Fibroblast of lung (primary cell): Measurements from ENCODE around the gene IZUMO3. TPM values are rescaled to one million over a fixed set of nuclear protein-coding genes. Genes with fewer than 3 reads are reported as not detected.

Source experiments
- DNase-seq, 2 donors: peaks; one replicate each; pipeline versions ENCODE4 v3.0.0 to v3.0.0-alpha.2; 2010; ENCODE audit warnings: low read depth in 2 of 2
- H2AFZ ChIP-seq: 2 replicates; pipeline ENCODE4 v1.5.1; 2012; ENCODE audit warnings: low read length, control low read depth, inconsistent platforms
- H3K27ac ChIP-seq: 2 replicates; pipeline ENCODE4 v1.5.1; 2011; ENCODE audit warnings: low read length, control low read depth; ENCODE audit not compliant: insufficient read depth
- H3K27me3 ChIP-seq: 2 replicates; pipeline ENCODE4 v1.5.1; 2011; ENCODE audit warnings: mild to moderate bottlenecking, low read length; ENCODE audit not compliant: control insufficient read depth, insufficient read depth
- H3K36me3 ChIP-seq: 2 replicates; pipeline ENCODE4 v1.5.1; 2011; ENCODE audit warnings: low read length; ENCODE audit not compliant: control insufficient read depth, insufficient read depth
- H3K4me1 ChIP-seq: 2 replicates; pipeline ENCODE4 v1.5.1; 2011; ENCODE audit warnings: low read length; ENCODE audit not compliant: control insufficient read depth, insufficient read depth; ENCODE audit errors: extremely low read depth
- H3K4me2 ChIP-seq: 2 replicates; pipeline ENCODE4 v1.5.1; 2011; ENCODE audit warnings: low read length, control low read depth; ENCODE audit not compliant: insufficient read depth; ENCODE audit errors: extremely low read depth
- H3K4me3 ChIP-seq, 4 experiments: fragments of 200-600 bp in 1 of 4; sonication (generic) in 1 of 4; replicated peaks in 1 of 4; 2 replicates each; pipeline ENCODE4 v1.5.1; 2011 to 2016; ENCODE audit warnings: low read length in 4 of 4, low read depth in 3 of 4, mild to moderate bottlenecking in 3 of 4, control low read depth in 2 of 4, inconsistent platforms in 1 of 4, mixed read lengths in 1 of 4; ENCODE audit not compliant: insufficient read depth in 1 of 4; ENCODE audit errors: control extremely low read depth in 1 of 4
- H3K79me2 ChIP-seq: 2 replicates; pipeline ENCODE4 v1.5.1; 2012; ENCODE audit warnings: mild to moderate bottlenecking, low read length, inconsistent platforms; ENCODE audit not compliant: control insufficient read depth, insufficient read depth
- H3K9ac ChIP-seq: 2 replicates; pipeline ENCODE4 v1.5.1; 2011; ENCODE audit warnings: mild to moderate bottlenecking, low read length, control low read depth; ENCODE audit not compliant: insufficient read depth
- H3K9me3 ChIP-seq: 2 replicates; pipeline ENCODE4 v1.5.1; 2012; ENCODE audit warnings: low read depth, low read length; ENCODE audit not compliant: control insufficient read depth, insufficient read depth
- H4K20me1 ChIP-seq: 2 replicates; pipeline ENCODE4 v1.5.1; 2011; ENCODE audit warnings: low read length; ENCODE audit not compliant: control insufficient read depth, insufficient read depth; ENCODE audit errors: extremely low read depth
- EZH2 ChIP-seq: IDR thresholded peaks from 2 replicates; pipeline ENCODE4 v1.5.1; 2012; ENCODE audit warnings: low read length, control low read depth, mild to moderate bottlenecking; ENCODE audit errors: missing control alignments
- polyA plus RNA-seq, 2 donors: library from polyadenylated mRNA; depleted of rRNA in 1 of 2; stranded (reverse) in 1 of 2; unstranded in 1 of 2; fragments of >200 nt; gene quantifications; 2 replicates each; pipeline ENCODE4 v1.2.1, GENCODE V29; 2011 to 2012; ENCODE audit warnings: missing spikeins in 1 of 2
- total RNA-seq: library from RNA; depleted of rRNA; stranded (reverse); fragments of >200 nt; gene quantifications from 2 replicates; pipeline ENCODE4 v1.2.1, GENCODE V29; 2014
- TF ChIP-seq, protein P1 (sequence below), 2 donors: IDR thresholded peaks in 1 of 2; conservative IDR thresholded peaks in 1 of 2; 1 replicate in 1 of 2; 2 replicates in 1 of 2; pipeline ENCODE4 v1.5.1; 2011 to 2012; ENCODE audit warnings: low read length in 2 of 2, control low read depth in 1 of 2, inconsistent platforms in 1 of 2, low read depth in 1 of 2, mild to moderate bottlenecking in 1 of 2

The IZUMO3 gene
- total and polyA plus RNA-seq, 2 donors (not counting 1 experiment from before 2014, with no cell fraction given), result not detected

DNA sequence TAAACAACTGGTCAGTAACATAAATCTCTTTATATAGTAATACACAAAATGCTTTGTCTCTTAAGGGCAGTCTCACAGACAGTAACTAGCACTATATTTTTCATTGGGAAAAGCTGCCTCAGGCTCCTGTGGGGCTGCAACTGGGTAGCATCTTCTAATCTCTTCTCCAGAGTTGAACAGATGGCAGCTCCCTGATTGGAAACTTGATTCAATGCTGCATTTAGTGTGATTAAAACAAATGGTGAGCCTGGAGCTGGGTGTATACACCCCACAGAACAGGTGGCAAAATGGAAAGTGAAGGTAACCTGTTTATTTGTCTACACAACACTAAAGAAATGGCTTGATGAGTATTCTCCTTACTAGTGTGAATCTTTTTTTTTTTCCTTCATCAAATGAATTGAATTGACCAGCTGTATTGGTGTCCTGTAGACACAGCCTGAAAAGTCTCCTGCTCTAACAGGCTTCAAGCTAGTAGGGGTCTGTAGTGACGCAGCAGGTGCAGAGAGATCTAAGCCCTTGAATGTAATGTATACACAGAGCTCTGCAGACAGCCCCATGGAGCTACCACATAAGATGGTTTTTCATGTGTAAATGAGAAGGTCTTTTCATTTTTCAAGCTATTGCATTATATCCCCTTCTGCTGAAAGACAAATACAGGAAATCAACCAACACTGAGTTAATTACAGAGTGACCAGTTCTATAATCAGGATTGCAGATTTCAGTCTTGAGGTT lies 43.3 kb downstream of the IZUMO3 start:
- no peak overlapping the region for H3K4me2 ChIP-seq
- H3K9ac ChIP-seq, result no peak overlapping the region
- H2AFZ ChIP-seq, result no peak overlapping the region
- DNase-seq, result no peak
- no peaks in the 10 kb centered on the region for H3K4me1 ChIP-seq
- H4K20me1 ChIP-seq, result no peaks in the 10 kb centered on the region
- TF ChIP-seq EZH2, result no peak
- TF ChIP-seq, protein P1, sequence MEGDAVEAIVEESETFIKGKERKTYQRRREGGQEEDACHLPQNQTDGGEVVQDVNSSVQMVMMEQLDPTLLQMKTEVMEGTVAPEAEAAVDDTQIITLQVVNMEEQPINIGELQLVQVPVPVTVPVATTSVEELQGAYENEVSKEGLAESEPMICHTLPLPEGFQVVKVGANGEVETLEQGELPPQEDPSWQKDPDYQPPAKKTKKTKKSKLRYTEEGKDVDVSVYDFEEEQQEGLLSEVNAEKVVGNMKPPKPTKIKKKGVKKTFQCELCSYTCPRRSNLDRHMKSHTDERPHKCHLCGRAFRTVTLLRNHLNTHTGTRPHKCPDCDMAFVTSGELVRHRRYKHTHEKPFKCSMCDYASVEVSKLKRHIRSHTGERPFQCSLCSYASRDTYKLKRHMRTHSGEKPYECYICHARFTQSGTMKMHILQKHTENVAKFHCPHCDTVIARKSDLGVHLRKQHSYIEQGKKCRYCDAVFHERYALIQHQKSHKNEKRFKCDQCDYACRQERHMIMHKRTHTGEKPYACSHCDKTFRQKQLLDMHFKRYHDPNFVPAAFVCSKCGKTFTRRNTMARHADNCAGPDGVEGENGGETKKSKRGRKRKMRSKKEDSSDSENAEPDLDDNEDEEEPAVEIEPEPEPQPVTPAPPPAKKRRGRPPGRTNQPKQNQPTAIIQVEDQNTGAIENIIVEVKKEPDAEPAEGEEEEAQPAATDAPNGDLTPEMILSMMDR (conservative IDR thresholded peaks at IDR 0.05 in 1 of 2, IDR thresholded peaks at IDR 0.05 in 1 of 2; ENCODE audit: low read depth in 1 of 2, low read length in 2 of 2), result no peak
- H3K36me3 ChIP-seq, result no peaks in the 10 kb centered on the region
- no peak overlapping the region for H3K4me3 ChIP-seq
- no peaks in the 10 kb centered on the region for H3K79me2 ChIP-seq
- H3K27ac ChIP-seq, result no peak overlapping the region
- H3K9me3 ChIP-seq, result no peaks in the 10 kb centered on the region
- H3K27me3 ChIP-seq, result no peaks in the 10 kb centered on the region

DNA sequence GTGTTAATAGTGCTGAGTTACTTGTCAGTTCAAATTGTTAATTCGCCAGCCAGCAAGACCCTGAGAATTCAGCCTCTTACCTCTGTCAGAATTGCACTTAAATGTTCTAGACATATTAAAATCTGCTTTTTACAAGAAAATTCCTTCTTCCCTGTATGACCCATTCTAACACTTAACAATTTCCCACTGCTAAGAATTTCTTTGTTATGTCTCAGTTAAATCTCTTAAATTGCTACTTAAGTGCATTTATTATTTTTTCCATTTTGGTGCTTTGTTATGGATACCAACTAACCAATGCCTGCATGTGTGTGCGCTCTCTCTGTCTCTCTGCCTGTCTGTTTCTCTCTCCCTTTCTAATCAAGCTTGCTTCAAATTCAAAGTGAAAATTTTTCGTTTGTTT lies 44.9 kb downstream of the IZUMO3 start:
- no peak overlapping the region for H3K4me2 ChIP-seq
- no peaks in the 10 kb centered on the region for H3K79me2 ChIP-seq
- H3K9ac ChIP-seq, result no peak overlapping the region
- H4K20me1 ChIP-seq, result no peaks in the 10 kb centered on the region
- H3K9me3 ChIP-seq, result no peaks in the 10 kb centered on the region
- TF ChIP-seq EZH2, result no peak
- TF ChIP-seq, protein P1 (conservative IDR thresholded peaks at IDR 0.05 in 1 of 2, IDR thresholded peaks at IDR 0.05 in 1 of 2; ENCODE audit: low read depth in 1 of 2, low read length in 2 of 2), result no peak
- H2AFZ ChIP-seq, result no peak overlapping the region
- H3K27ac ChIP-seq, result no peak overlapping the region
- no peaks in the 10 kb centered on the region for H3K4me1 ChIP-seq
- H3K27me3 ChIP-seq, result no peaks in the 10 kb centered on the region
- no peak overlapping the region for H3K4me3 ChIP-seq
- no peak for DNase-seq
- H3K36me3 ChIP-seq, result no peaks in the 10 kb centered on the region

DNA sequence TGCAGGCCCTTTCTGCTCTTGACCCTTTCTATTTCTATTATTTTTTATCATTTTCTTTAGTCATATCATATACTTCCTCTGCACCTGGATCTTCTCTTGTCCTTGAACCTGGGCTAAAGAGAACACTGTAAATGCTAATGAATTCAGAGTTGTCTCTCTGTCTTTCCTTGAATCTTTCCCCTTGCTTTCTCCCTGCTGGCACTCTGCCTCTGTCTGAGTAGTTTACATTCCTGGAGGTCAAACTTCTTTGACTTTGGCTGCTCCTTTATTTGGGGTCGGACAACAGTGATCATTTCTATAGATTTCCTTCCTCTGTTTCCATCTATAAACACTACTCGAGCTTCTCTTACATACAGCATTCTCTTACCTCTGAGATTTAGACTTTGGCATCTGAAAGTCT lies 47.1 kb downstream of the IZUMO3 start:
- H3K36me3 ChIP-seq, result no peaks in the 10 kb centered on the region
- no peaks in the 10 kb centered on the region for H3K79me2 ChIP-seq
- H3K4me1 ChIP-seq, result no peaks in the 10 kb centered on the region
- no peaks in the 10 kb centered on the region for H3K9me3 ChIP-seq
- no peak for TF ChIP-seq EZH2
- TF ChIP-seq, protein P1 (conservative IDR thresholded peaks at IDR 0.05 in 1 of 2, IDR thresholded peaks at IDR 0.05 in 1 of 2; ENCODE audit: low read depth in 1 of 2, low read length in 2 of 2), result no peak
- no peak overlapping the region for H3K27ac ChIP-seq
- no peaks in the 10 kb centered on the region for H3K27me3 ChIP-seq
- H3K9ac ChIP-seq, result no peak overlapping the region
- no peak overlapping the region for H2AFZ ChIP-seq
- no peak for DNase-seq
- H4K20me1 ChIP-seq, result no peaks in the 10 kb centered on the region
- H3K4me3 ChIP-seq, result no peak overlapping the region
- H3K4me2 ChIP-seq, result no peak overlapping the region
